Measurements from ENCODE around the gene ADAP2.

ADAP2 gene

GRCh38 chr17:30997270-30997669, 75.5 kb downstream of the ADAP2 start:
- H3K4me3 ChIP-seq (ENCODE audit: low read depth, low read length) = no peak overlapping the region
- POLR2A ChIA-PET = no interaction called here
- CTCF ChIA-PET = interaction anchor here (1.8 kb wide), 1 partner anchor 219 kb away, joined by 5 read pairs; no protein-coding TSS in a partner anchor
- TF ChIP-seq CTCF (IDR thresholded peaks at IDR 0.05; ENCODE audit: insufficient read depth, low read length, missing control alignments) = no peak
- DNase-seq (ENCODE audit: low read depth, low spot score) = no peak

GRCh38 chr17:30997842-30998241, 76.1 kb downstream of the ADAP2 start:
- DNase-seq (ENCODE audit: low read depth, low spot score) = no peak
- ChIA-PET POLR2A (no interaction called here), CTCF (interaction anchor here (1.8 kb wide), 1 partner anchor 219 kb away, joined by 5 read pairs; no protein-coding TSS in a partner anchor)
- TF ChIP-seq CTCF (IDR thresholded peaks at IDR 0.05; ENCODE audit: insufficient read depth, low read length, missing control alignments) = no peak
- H3K4me3 ChIP-seq (ENCODE audit: low read depth, low read length) = no peak overlapping the region

- TF ChIP-seq CTCF (IDR thresholded peaks at IDR 0.05; ENCODE audit: insufficient read depth, low read length, missing control alignments) = no peak
- DNase-seq (ENCODE audit: low read depth, low spot score) = no peak
- POLR2A ChIA-PET = no interaction called here
- no peak overlapping the region for H3K4me3 ChIP-seq (ENCODE audit: low read depth, low read length)
- CTCF ChIA-PET = interaction anchor here (1.0 to 1.5 kb wide), 2 partner anchors 11 to 212 kb away, joined by 4 read pairs; no protein-coding TSS in a partner anchor
Measured at GRCh38 chr17:31002047-31002446, 80.3 kb downstream of the ADAP2 start.

GRCh38 chr17:31003225-31003866, 81.6 kb downstream of the ADAP2 start:
- POLR2A ChIA-PET = no interaction called here
- TF ChIP-seq CTCF (IDR thresholded peaks at IDR 0.05; ENCODE audit: insufficient read depth, low read length, missing control alignments) = no peak
- CTCF ChIA-PET = interaction anchor here (1.1 to 1.8 kb wide), 4 partner anchors 9 to 523 kb away, joined by 3 to 6 read pairs (median 5); no protein-coding TSS in a partner anchor
- no peak for DNase-seq (ENCODE audit: low read depth, low spot score)
- no peak overlapping the region for H3K4me3 ChIP-seq (ENCODE audit: low read depth, low read length)

GRCh38 chr17:31004160-31004559, 82.4 kb downstream of the ADAP2 start:
- no peak overlapping the region for H3K4me3 ChIP-seq (ENCODE audit: low read depth, low read length)
- TF ChIP-seq CTCF (IDR thresholded peaks at IDR 0.05; ENCODE audit: insufficient read depth, low read length, missing control alignments) = no peak
- ChIA-PET CTCF (interaction anchor here (1.1 to 1.8 kb wide), 3 partner anchors 8 to 522 kb away, joined by 3 to 6 read pairs (median 6); no protein-coding TSS in a partner anchor), POLR2A (no interaction called here)
- no peak for DNase-seq (ENCODE audit: low read depth, low spot score)

GRCh38 chr17:31007695-31008373, 86.1 kb downstream of the ADAP2 start:
- peak overlapping the region; percentile 49 for H3K4me3 ChIP-seq (ENCODE audit: low read depth, low read length)
- no peak for TF ChIP-seq CTCF (IDR thresholded peaks at IDR 0.05; ENCODE audit: insufficient read depth, low read length, missing control alignments)
- ChIA-PET CTCF (interaction anchor here (1.1 to 2.4 kb wide), 4 partner anchors 20 to 216 kb away, joined by 3 to 12 read pairs (median 3); no protein-coding TSS in a partner anchor), POLR2A (no interaction called here)
- no peak for DNase-seq (ENCODE audit: low read depth, low spot score)

Data from AG04449 (cell line).